ENCODE measurements around the gene FBN1.

Gene FBN1

DNA sequence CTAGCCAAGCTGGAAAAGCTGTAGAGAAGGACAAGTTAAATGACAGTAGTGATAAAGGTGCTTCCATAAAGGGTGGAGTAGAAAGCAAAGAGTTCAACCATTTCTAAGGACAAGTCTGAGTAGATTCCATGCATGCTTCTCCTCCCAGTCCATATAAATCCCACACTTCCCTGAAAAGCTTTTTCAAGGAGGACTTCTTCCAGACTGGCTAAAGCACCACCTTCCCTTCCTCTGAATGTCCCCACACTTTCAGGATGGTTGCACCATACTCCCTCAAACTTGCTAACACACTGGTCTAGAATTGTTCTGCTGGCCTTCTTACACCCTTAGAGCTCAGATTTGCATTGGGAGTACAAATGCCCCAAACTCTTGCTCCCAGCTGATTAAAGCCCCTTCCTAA is 40.9 kb downstream of the FBN1 start:
- no peak for DNase-seq
- Histone ChIP-seq H3K9me3 (ENCODE audit: severe bottlenecking) (no peaks in the 10 kb centered on the region), H3K27ac (no peak overlapping the region), H3K4me3 (ENCODE audit: low read depth, low read length) (no peak overlapping the region), H3K36me3 (no peaks in the 10 kb centered on the region), H3K27me3 (ENCODE audit: insufficient read depth, low read depth, severe bottlenecking) (no peaks in the 10 kb centered on the region)
- TF ChIP-seq, protein P1, sequence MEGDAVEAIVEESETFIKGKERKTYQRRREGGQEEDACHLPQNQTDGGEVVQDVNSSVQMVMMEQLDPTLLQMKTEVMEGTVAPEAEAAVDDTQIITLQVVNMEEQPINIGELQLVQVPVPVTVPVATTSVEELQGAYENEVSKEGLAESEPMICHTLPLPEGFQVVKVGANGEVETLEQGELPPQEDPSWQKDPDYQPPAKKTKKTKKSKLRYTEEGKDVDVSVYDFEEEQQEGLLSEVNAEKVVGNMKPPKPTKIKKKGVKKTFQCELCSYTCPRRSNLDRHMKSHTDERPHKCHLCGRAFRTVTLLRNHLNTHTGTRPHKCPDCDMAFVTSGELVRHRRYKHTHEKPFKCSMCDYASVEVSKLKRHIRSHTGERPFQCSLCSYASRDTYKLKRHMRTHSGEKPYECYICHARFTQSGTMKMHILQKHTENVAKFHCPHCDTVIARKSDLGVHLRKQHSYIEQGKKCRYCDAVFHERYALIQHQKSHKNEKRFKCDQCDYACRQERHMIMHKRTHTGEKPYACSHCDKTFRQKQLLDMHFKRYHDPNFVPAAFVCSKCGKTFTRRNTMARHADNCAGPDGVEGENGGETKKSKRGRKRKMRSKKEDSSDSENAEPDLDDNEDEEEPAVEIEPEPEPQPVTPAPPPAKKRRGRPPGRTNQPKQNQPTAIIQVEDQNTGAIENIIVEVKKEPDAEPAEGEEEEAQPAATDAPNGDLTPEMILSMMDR (IDR thresholded peaks at IDR 0.05; ENCODE audit: low read depth, low read length) = no peak

DNA sequence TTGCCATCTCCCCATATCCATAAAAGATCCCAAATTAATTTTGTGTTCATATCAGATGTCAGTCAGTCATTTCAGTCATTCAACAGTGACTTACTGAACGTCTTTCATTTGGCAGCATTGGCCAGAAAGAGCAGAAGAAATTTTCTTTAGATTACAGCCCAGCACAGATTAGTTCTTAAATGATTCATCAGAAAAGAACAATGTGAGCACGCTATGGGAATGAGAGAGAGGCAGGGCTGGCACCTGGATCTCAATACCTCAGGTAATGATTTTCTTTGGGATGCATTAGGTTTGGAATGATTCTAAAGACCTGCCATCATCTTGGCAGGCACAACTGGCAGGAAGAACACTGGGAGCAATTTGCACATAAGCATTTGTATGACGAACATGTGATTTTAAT is 41.6 kb downstream of the FBN1 start:
- no peak overlapping the region for H3K27ac ChIP-seq

DNA sequence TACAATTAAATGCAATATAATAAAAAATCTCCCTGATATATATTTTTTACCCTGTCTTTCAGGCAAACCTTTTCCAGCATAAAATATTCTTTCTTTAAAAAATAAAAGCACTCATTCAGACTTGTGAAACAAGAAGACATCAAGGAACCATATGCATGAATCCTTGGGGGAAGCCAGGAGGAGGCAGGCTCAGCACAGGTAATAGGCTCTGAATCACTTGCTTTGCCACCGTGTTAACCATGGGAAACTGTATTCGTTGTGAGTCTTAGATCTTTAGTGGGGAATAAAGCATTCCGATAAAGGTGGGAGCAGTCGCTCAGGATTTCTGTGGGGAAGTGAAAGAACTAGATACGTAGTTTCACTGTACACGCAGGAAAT is 42.4 kb downstream of the FBN1 start:
- no peak for DNase-seq
- Histone ChIP-seq H3K27ac (no peak overlapping the region), H3K27me3 (ENCODE audit: insufficient read depth, low read depth, severe bottlenecking) (no peaks in the 10 kb centered on the region)

More for the DNA sequence above, 41.6 kb downstream of the FBN1 start:
- H3K36me3 ChIP-seq = no peaks in the 10 kb centered on the region
- no peaks in the 10 kb centered on the region for H3K27me3 ChIP-seq (ENCODE audit: insufficient read depth, low read depth, severe bottlenecking)
- H3K9me3 ChIP-seq (ENCODE audit: severe bottlenecking) = no peaks in the 10 kb centered on the region
- no peak overlapping the region for H3K4me3 ChIP-seq (ENCODE audit: low read depth, low read length)
- DNase-seq = no peak
- TF ChIP-seq, protein P1 (IDR thresholded peaks at IDR 0.05; ENCODE audit: low read depth, low read length) = no peak

DNA sequence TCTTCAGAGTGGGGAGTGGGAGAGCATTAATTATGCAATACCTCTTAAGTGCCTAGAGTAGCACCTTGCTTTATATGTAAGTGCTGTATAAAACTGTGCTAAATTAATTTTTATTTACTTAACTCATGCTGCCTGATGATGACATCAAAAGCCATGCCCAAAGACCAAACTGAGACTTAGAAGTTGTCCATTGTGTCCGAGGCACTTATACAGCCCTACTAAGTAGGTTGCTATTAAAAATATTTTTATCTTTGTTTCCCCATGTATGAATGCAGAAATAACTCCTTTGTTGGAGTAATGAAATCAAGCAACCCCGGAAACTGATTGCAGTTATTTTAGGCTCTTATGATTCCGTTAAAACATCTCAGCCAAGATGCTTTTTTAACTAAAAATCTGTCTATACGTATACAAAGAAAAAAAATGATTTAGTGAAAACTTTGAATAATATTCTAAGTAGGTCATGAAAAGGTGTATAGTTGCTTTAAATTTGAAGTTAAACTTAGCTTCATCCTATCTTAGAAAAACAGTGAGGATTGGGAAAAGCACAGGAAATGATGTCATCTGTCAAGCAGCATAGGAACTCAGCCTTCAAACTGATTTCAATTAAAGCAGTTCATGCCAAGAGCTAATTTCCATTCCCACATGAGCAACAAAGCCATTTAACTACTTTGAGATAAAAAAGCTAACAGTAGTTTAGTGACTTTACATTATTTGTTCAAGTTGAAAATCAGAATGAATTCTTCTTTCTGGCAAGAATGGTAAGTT is 43.0 kb downstream of the FBN1 start:
- Histone ChIP-seq H3K27me3 (ENCODE audit: insufficient read depth, low read depth, severe bottlenecking) (no peaks in the 10 kb centered on the region), H3K9me3 (ENCODE audit: severe bottlenecking) (no peaks in the 10 kb centered on the region), H3K27ac (no peak overlapping the region), H3K36me3 (no peaks in the 10 kb centered on the region), H3K4me3 (ENCODE audit: low read depth, low read length) (no peak overlapping the region)
- TF ChIP-seq, protein P1 (IDR thresholded peaks at IDR 0.05; ENCODE audit: low read depth, low read length) = no peak
- DNase-seq = no peak

More for the DNA sequence above, 42.4 kb downstream of the FBN1 start:
- H3K36me3 ChIP-seq = no peaks in the 10 kb centered on the region
- no peak overlapping the region for H3K4me3 ChIP-seq (ENCODE audit: low read depth, low read length)
- TF ChIP-seq, protein P1 (IDR thresholded peaks at IDR 0.05; ENCODE audit: low read depth, low read length) = no peak
- no peaks in the 10 kb centered on the region for H3K9me3 ChIP-seq (ENCODE audit: severe bottlenecking)

DNA sequence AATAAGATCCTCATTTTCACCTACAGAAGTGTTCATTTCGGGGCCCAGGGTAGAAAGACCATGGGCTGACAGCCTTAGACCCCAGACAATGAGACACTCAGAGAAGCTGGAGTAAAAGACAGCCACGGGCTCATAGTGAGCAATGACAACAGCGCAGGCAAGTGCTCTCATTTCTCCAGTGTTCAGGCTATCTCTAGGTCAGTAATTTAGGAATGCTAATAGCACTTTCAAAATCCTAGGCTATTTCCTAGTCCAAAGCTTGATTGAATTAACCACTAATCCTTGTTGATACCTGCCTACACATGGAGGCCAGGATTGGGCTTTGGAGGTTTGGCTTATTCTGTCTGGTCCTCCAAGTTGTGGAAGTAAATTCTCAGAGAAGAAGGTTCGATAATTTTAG is 44.4 kb downstream of the FBN1 start:
- Histone ChIP-seq H3K9me3 (ENCODE audit: severe bottlenecking) (no peaks in the 10 kb centered on the region), H3K4me3 (ENCODE audit: low read depth, low read length) (no peak overlapping the region), H3K27me3 (ENCODE audit: insufficient read depth, low read depth, severe bottlenecking) (no peaks in the 10 kb centered on the region), H3K27ac (no peak overlapping the region), H3K36me3 (no peaks in the 10 kb centered on the region)
- DNase-seq = peak; percentile 9
- TF ChIP-seq, protein P1 (IDR thresholded peaks at IDR 0.05; ENCODE audit: low read depth, low read length) = no peak

DNA sequence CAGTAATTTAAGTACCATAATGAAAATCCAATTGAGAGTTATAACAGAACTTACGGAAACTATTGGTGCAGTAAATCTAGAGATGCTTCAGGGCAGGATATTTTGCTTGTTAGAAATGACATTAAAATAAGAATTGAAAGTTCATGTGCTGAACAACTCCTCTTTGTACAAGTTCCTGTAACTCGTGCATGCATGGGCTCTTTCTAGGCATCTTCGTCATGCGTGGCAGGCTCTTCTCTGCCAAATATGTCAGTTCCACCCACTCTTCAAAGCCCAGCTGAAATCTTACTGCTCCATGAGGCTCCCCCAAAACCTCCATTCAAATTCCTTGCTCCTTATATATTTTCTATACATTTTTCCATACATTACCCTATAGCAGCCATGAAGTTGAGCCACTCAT is 48.7 kb downstream of the FBN1 start:
- H3K27ac ChIP-seq = no peak overlapping the region
- no peaks in the 10 kb centered on the region for H3K27me3 ChIP-seq (ENCODE audit: insufficient read depth, low read depth, severe bottlenecking)
- no peaks in the 10 kb centered on the region for H3K36me3 ChIP-seq
- no peaks in the 10 kb centered on the region for H3K9me3 ChIP-seq (ENCODE audit: severe bottlenecking)
- no peak for DNase-seq
- TF ChIP-seq, protein P1 (IDR thresholded peaks at IDR 0.05; ENCODE audit: low read depth, low read length) = no peak
- H3K4me3 ChIP-seq (ENCODE audit: low read depth, low read length) = no peak overlapping the region
